ENCODE data around the gene CCDC88C.
"Not testable (repeated sequence)": the region's sequence is repeated elsewhere in the genome, so short reads cannot be mapped to it uniquely, and the experiment has no call there.

DNA sequence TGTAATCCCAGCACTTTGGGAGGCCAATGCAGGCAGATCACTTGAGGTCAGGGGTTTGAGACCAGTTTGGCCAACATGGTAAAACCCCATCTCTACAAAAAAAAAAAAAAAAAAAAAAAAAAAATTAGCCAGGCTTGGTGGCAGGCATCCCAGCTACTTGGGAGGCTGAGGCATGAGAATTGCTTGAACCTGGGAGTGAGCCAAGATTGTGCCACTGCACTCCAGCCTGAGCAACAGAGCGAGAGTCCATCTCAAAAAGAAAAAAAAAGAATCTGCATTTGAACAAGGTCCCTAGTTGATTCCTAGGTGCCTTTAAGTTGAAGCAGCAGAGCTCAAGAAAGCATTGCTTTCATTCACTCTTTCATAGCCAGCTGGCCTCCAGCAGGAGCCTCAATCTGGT, 11.3 kb upstream of the CCDC88C start:
- TF ChIP-seq, protein P1, sequence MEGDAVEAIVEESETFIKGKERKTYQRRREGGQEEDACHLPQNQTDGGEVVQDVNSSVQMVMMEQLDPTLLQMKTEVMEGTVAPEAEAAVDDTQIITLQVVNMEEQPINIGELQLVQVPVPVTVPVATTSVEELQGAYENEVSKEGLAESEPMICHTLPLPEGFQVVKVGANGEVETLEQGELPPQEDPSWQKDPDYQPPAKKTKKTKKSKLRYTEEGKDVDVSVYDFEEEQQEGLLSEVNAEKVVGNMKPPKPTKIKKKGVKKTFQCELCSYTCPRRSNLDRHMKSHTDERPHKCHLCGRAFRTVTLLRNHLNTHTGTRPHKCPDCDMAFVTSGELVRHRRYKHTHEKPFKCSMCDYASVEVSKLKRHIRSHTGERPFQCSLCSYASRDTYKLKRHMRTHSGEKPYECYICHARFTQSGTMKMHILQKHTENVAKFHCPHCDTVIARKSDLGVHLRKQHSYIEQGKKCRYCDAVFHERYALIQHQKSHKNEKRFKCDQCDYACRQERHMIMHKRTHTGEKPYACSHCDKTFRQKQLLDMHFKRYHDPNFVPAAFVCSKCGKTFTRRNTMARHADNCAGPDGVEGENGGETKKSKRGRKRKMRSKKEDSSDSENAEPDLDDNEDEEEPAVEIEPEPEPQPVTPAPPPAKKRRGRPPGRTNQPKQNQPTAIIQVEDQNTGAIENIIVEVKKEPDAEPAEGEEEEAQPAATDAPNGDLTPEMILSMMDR (IDR thresholded peaks at IDR 0.05): not testable (repeated sequence)
- not testable (repeated sequence) for TF ChIP-seq CBX2 (IDR thresholded peaks at IDR 0.05; ENCODE audit: borderline replicate concordance, low read depth); JUN (IDR thresholded peaks at IDR 0.05); HDAC2 (IDR thresholded peaks at IDR 0.05); RNF2 (IDR thresholded peaks at IDR 0.05; ENCODE audit: borderline replicate concordance, low read depth); POLR2A (IDR thresholded peaks at IDR 0.05; ENCODE audit: low read length); FOSB (CRISPR knock-in tag; IDR thresholded peaks at IDR 0.05); SMC3 (IDR thresholded peaks at IDR 0.05); HOXA7 (CRISPR knock-in tag; IDR thresholded peaks at IDR 0.05)
- TF ChIP-seq, protein P2, sequence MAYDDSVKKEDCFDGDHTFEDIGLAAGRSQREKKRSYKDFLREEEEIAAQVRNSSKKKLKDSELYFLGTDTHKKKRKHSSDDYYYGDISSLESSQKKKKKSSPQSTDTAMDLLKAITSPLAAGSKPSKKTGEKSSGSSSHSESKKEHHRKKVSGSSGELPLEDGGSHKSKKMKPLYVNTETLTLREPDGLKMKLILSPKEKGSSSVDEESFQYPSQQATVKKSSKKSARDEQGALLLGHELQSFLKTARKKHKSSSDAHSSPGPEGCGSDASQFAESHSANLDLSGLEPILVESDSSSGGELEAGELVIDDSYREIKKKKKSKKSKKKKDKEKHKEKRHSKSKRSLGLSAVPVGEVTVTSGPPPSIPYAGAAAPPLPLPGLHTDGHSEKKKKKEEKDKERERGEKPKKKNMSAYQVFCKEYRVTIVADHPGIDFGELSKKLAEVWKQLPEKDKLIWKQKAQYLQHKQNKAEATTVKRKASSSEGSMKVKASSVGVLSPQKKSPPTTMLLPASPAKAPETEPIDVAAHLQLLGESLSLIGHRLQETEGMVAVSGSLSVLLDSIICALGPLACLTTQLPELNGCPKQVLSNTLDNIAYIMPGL (CRISPR knock-in tag; IDR thresholded peaks at IDR 0.05; ENCODE audit: borderline replicate concordance): not testable (repeated sequence)

Measured in A549 (cell line).